A673 (cell line): ENCODE measurements around the gene UNC13B.

ENCODE experiments used
- CTCF ChIP-seq: fragments of 300-800, 200-600 bp; sonication (generic); conservative IDR thresholded peaks from 2 replicates; pipeline ENCODE4 v1.5.1; 2017; ENCODE audit warnings: low read depth, mild to moderate bottlenecking, antibody characterized with exemption, low read length, moderate library complexity, mixed read lengths
- EZH2 ChIP-seq: fragments of 200-600 bp; sonication (generic); IDR thresholded peaks from 2 replicates; pipeline ENCODE4 v1.6.1; 2017; ENCODE audit warnings: borderline replicate concordance, low read depth, mild to moderate bottlenecking, mixed read lengths, antibody characterized with exemption, low read length; ENCODE audit not compliant: poor library complexity, severe bottlenecking

GRCh38 chr9:35380039-35380438, 218.2 kb downstream of the UNC13B start:
- no peak for TF ChIP-seq CTCF
- no peak for TF ChIP-seq EZH2
